ENCODE results near the gene MTRF1L. TPM values are rescaled to one million over a fixed set of nuclear protein-coding genes. Genes with fewer than 3 reads are reported as not detected.

The MTRF1L gene
- total and polyA plus RNA-seq, 2 experiments from 2014 or later, result 17.4 to 19.0 TPM

GRCh38 chr6:152977556-152977955 lies 25.0 kb downstream of the MTRF1L start:
- no peak for TF ChIP-seq CTCF (IDR thresholded peaks at IDR 0.05; ENCODE audit: poor library complexity)
- no peak for TF ChIP-seq EZH2 (IDR thresholded peaks at IDR 0.05; ENCODE audit: borderline replicate concordance)
- no peak for TF ChIP-seq EZH2phosphoT487 (IDR thresholded peaks at IDR 0.05; ENCODE audit: low read depth, severe bottlenecking, unreplicated experiment)
- Histone ChIP-seq H3K4me2 (no peak overlapping the region), H4K20me1 (ENCODE audit: insufficient read depth, poor library complexity, severe bottlenecking) (peaks cover 40% of the 10 kb centered on the region), H3K79me2 (peaks cover 91% of the 10 kb centered on the region), H3K27me3 (no peaks in the 10 kb centered on the region), H3K9me3 (ENCODE audit: low read depth) (no peaks in the 10 kb centered on the region), H3K9me2 (replicated peaks; ENCODE audit: insufficient read depth) (no peaks in the 10 kb centered on the region), H2AFZ (no peak overlapping the region), H3K36me3 (replicated peaks; ENCODE audit: insufficient read depth, low read depth) (no peaks in the 10 kb centered on the region), H3K4me1 (ENCODE audit: insufficient read depth) (peaks cover 19% of the 10 kb centered on the region), H3K4me3 (no peak overlapping the region), H3K27ac (no peak overlapping the region)
- DNase-seq (ENCODE audit: low spot score), result no peak

GRCh38 chr6:152976749-152977148 lies 25.8 kb downstream of the MTRF1L start:
- 96% methylated on average over 1 of the region's 1 CpG for WGBS (ENCODE audit: low lambda C conversion rate, missing lambda C conversion rate)
- no peak overlapping the region for H3K4me3 ChIP-seq
- no peaks in the 10 kb centered on the region for H3K9me3 ChIP-seq (ENCODE audit: low read depth)
- DNase-seq (ENCODE audit: low spot score), result no peak
- no peaks in the 10 kb centered on the region for H3K27me3 ChIP-seq
- H2AFZ ChIP-seq, result no peak overlapping the region
- no peaks in the 10 kb centered on the region for H3K36me3 ChIP-seq (replicated peaks; ENCODE audit: insufficient read depth, low read depth)
- peaks cover 83% of the 10 kb centered on the region for H3K79me2 ChIP-seq
- H3K9me2 ChIP-seq (replicated peaks; ENCODE audit: insufficient read depth), result no peaks in the 10 kb centered on the region
- no peak overlapping the region for H3K27ac ChIP-seq
- TF ChIP-seq EZH2phosphoT487 (IDR thresholded peaks at IDR 0.05; ENCODE audit: low read depth, severe bottlenecking, unreplicated experiment) (no peak), EZH2 (IDR thresholded peaks at IDR 0.05; ENCODE audit: borderline replicate concordance) (no peak), CTCF (IDR thresholded peaks at IDR 0.05; ENCODE audit: poor library complexity) (no peak)
- peaks cover 13% of the 10 kb centered on the region for H3K4me1 ChIP-seq (ENCODE audit: insufficient read depth)
- H4K20me1 ChIP-seq (ENCODE audit: insufficient read depth, poor library complexity, severe bottlenecking), result peaks cover 32% of the 10 kb centered on the region
- no peak overlapping the region for H3K4me2 ChIP-seq

GRCh38 chr6:152975204-152975915 lies 27.1 kb downstream of the MTRF1L start:
- no peak overlapping the region for H3K27ac ChIP-seq
- H3K4me3 ChIP-seq, result no peak overlapping the region
- 87% methylated on average over 4 of the region's 4 CpGs for WGBS (ENCODE audit: low lambda C conversion rate, missing lambda C conversion rate)

More at GRCh38 chr6:152975204-152975915, 27.1 kb downstream of the MTRF1L start:
- Histone ChIP-seq H3K36me3 (replicated peaks; ENCODE audit: insufficient read depth, low read depth) (no peaks in the 10 kb centered on the region), H4K20me1 (ENCODE audit: insufficient read depth, poor library complexity, severe bottlenecking) (peaks cover 18% of the 10 kb centered on the region), H3K4me2 (no peak overlapping the region), H3K9me2 (replicated peaks; ENCODE audit: insufficient read depth) (no peaks in the 10 kb centered on the region), H3K9me3 (ENCODE audit: low read depth) (no peaks in the 10 kb centered on the region), H3K4me1 (ENCODE audit: insufficient read depth) (no peaks in the 10 kb centered on the region), H2AFZ (no peak overlapping the region), H3K79me2 (peaks cover 69% of the 10 kb centered on the region), H3K27me3 (no peaks in the 10 kb centered on the region)
- TF ChIP-seq EZH2phosphoT487 (IDR thresholded peaks at IDR 0.05; ENCODE audit: low read depth, severe bottlenecking, unreplicated experiment) (no peak), CTCF (IDR thresholded peaks at IDR 0.05; ENCODE audit: poor library complexity) (no peak), EZH2 (IDR thresholded peaks at IDR 0.05; ENCODE audit: borderline replicate concordance) (no peak)
- no peak for DNase-seq (ENCODE audit: low spot score)
